CD1c-positive myeloid dendritic cell (primary cell): ENCODE measurements around the gene NRARP.

Source experiments
- DNase-seq: peaks from one replicate; pipeline ENCODE4 v3.0.0-alpha.2; 2016; ENCODE audit errors: extremely low spot score

Gene NRARP

GRCh38 chr9:137277329-137278041 is 24.6 kb downstream of the NRARP start, which contains the start of gene TOR4A:
Gene TOR4A, plus strand, starts transcription at chr9:137277726. Its CDS starts 964 bp downstream, at chr9:137278690.
- DNase-seq, result peak; percentile 89

GRCh38 chr9:137276473-137277328 is 25.4 kb downstream of the NRARP start:
- DNase-seq, result peak; percentile 31

GRCh38 chr9:137275588-137276472 is 26.2 kb downstream of the NRARP start:
- DNase-seq, result peak; percentile 45

GRCh38 chr9:137275203-137275587 is 26.9 kb downstream of the NRARP start:
- no peak for DNase-seq

GRCh38 chr9:137273611-137274320 is 28.3 kb downstream of the NRARP start:
- no peak for DNase-seq

- no peak for DNase-seq
Observed at GRCh38 chr9:137273095-137273490, 29.0 kb downstream of the NRARP start.

- DNase-seq, result no peak
Observed at GRCh38 chr9:137272241-137273094, 29.6 kb downstream of the NRARP start.

GRCh38 chr9:137271696-137272076 is 30.4 kb downstream of the NRARP start:
- DNase-seq, result no peak

GRCh38 chr9:137270929-137271695 is 31.0 kb downstream of the NRARP start:
- DNase-seq, result no peak

GRCh38 chr9:137269231-137269772 is 32.8 kb downstream of the NRARP start:
- no peak for DNase-seq

- DNase-seq, result no peak
Observed at GRCh38 chr9:137268538-137269201, 33.4 kb downstream of the NRARP start.

GRCh38 chr9:137267933-137268355 is 34.1 kb downstream of the NRARP start:
- DNase-seq, result no peak

GRCh38 chr9:137266585-137267453 is 35.3 kb downstream of the NRARP start:
- no peak for DNase-seq

GRCh38 chr9:137266162-137266527 is 35.9 kb downstream of the NRARP start:
- DNase-seq, result no peak

- DNase-seq, result no peak
Observed at GRCh38 chr9:137265496-137266161, 36.4 kb downstream of the NRARP start.

GRCh38 chr9:137264067-137264466 is 38.0 kb downstream of the NRARP start:
- DNase-seq, result no peak

- DNase-seq, result no peak
Observed at GRCh38 chr9:137263506-137263905, 38.6 kb downstream of the NRARP start.
